NAMALWA (cell line): Measurements from ENCODE around the gene CYB5A.
A peak's percentile ranks its signal among the peaks of the same experiment; 100 is the strongest.
"Not testable (repeated sequence)": the region's sequence is repeated elsewhere in the genome, so short reads cannot be mapped to it uniquely, and the experiment has no call there.

Experiments
- DNase-seq: peaks from one replicate; pipeline ENCODE4 v3.0.0-alpha.2; 2015; ENCODE audit warnings: low spot score

The CYB5A gene, protein sequence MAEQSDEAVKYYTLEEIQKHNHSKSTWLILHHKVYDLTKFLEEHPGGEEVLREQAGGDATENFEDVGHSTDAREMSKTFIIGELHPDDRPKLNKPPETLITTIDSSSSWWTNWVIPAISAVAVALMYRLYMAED

DNA sequence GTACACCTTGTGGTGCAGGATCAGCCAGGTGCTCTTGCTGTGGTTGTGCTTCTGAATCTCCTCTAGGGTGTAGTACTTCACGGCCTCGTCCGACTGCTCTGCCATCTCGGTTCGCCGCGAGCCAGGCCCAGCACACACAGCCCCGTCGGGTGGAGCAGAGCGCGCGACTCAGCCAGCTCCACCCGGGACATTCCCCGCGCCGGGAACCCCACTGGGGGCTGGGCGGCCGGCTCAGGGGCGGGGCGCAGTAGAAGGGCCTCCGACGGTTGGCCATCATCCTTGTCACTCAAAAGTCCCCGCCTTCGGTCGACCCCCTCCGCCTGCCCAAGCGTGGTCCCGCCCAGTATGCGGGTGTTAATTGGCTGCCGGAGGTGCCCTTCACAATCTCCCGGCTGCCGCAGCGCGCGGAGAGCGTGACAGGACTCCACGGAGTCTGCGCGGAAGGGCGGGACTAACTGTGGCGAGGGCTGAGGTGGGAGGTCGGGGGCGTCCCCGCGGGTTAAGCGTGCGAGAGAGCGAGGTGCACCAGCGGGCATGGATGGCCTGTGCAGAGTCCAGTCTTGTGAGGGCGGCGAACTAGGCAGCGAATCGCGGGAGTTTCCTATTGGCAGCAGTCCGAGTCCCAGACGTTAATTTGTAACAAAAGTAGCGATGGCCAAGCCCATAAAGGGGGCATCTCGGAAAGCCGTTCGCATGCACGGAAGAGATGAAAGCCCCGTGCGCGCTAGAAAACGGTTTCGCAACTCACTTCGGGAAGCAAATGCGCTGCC is at the start of gene CYB5A:
Gene CYB5A (minus strand): TSS at position 193 of the 770 bp plus-strand sequence. CDS start 88 bp downstream, at position 105.
- peak; percentile 97 for DNase-seq

DNA sequence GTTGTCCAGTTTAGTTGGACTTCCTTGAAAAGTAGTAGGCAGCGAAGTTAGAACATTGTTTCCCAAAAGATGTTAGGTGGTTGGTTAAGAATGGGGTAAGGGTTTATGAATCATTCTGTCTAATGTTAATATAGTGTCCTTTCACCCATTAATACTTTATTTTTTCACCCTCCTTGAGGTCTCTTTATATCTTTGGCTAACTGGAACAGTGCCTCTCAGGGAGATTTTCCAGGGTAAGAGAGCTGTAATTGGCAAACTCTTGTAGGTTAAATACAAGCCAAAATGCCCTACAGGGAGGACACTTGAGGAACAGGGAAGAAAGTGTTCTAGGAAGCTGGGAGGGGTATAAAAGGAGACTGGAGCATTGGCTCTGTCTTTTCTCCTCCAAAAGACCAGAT is 46.1 kb upstream of the CYB5A start:
- no peak for DNase-seq

DNA sequence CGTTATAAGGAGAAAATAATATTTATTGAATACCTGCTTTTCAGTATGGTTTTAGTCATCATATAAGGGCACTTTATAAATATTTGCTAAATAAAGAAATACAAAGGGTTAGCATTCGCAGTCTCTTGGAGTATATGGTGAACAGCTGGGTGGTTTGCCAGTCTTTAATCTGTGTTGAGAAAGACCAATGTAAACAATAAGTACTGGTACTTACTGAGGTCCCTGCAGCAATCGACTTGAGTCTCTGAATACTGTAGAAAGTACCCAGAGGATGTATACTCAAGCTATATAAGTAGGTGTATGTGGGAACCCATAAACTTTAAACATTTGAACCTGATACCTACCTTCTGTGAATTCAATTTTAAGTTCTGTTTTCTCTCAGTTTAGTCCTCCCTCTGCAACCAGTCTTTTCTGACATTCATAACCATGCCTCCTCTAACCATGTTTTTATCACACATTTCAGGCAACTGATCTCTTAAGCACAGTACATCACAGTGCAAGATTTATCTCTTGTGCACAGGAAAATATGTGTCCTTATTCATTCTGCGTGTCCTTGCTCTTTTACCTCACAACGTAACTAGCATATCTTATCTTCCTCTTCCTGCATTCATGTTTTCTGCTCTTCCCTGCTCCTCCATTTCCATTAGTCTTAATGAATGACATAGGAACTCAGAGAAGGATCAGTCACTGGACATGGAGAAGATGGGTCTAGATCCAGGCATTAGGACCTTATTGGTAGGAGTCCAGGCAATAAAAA is 45.6 kb upstream of the CYB5A start:
- DNase-seq, result no peak

DNA sequence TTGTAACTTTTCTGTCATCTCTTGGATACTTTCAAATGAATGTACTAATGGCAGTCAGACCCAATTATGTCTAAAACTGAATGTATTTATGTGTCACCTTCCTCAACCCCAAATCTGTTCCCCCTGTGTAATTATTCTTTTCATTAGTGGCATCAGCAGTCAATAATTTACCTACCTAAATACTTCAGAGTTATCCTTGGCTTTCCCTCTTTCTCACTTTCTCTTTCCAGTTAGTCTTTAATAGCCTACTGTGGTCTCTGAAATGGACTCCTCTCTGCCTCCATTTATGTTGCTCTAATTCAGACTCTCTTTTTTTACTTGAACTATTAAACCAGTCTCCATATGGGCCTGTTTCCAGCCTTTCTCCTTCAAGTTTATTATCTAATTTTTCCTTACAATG is 44.9 kb upstream of the CYB5A start:
- no peak for DNase-seq

DNA sequence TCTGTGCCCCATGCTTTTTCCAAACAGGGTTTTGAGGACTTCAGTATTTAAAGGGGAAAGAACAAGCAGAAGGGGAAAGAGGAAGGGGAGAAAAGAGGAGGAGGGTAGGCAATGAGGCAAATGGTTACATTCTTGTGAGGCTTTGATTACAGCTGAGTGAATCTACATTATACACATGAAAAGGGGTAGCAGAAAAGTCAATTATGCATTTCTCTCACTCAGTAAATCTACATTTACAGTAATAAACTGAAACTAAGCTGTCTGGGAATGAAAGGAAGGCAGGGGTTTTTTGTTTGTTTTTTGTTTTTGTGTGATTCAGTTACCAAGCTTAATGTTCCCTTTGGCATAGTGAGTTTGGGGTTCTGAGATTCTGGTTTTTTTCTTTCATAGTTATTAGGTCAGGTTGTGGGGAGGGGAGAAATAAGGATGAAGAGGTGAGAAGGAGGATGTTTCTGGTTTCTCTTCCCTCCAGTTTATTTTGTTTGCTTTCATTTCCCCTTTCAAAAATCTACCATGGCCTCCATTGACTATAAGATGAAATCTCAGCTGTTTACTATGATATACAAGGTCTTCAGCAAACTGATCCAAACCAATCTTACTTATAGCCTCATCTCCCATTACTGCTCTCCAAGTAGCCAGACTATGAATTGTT is 42.6 kb upstream of the CYB5A start:
- DNase-seq, result peak; percentile 26

DNA sequence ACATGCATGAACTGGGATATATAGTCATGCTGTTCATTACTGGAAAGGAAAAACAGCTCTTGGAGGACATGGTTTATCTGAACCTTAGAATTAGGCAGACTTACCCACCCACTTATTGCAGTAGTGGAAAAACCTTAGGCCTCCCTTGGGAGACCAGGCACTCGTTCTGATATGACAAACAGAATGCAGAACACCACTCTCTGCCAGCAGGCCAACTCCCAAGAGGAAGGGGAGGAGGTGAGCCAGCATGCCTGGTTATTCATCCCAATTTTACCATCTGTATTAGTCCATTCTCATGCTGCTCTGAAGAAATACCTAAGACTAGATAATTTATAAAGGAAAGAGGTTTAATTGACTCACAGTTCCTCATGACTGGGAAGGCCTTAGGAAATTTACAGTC is 41.3 kb upstream of the CYB5A start:
- DNase-seq, result no peak

DNA sequence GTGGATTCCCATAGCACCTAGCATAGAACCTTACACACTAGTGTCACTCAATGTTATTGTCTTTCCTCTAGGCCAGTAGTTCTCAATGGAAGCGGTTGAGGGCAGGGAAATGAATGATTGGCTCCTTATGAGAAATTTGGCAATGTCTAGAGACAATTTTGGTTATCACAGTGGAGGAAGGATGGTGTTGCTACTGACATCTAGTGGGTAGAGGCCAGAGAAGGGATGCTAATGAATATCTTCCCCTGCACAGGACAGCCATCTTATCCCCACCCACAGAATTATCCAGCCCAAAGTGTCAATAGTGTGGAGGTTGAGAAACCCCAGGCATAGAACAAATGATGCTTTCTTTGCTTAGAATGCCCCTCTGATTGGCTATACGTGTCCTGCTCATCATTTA is 39.6 kb upstream of the CYB5A start:
- DNase-seq, result peak; percentile 54

DNA sequence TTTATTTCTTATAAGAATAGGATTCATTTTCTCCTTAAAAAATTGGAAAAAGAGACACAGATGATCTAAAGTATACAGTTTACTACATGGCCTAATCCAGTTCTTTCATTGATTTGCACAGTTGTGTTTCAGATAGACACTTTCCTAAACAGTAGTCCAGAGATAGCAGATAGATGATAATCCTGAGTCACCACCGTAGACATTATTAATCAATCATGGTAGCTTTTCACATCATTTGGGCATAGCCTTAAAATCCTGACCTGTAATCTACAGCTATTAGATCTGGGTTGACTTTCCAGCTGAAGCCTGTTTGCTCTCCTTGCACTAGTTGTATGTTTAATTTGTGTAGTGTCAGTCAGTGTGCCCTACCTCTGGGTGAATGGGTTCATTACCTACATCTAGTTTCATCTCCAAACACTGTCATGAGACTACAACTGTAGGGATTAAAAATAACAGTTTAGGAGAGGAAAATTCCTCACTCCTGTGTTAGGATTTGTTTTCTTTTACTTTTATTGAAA is 38.0 kb upstream of the CYB5A start:
- DNase-seq, result no peak

DNA sequence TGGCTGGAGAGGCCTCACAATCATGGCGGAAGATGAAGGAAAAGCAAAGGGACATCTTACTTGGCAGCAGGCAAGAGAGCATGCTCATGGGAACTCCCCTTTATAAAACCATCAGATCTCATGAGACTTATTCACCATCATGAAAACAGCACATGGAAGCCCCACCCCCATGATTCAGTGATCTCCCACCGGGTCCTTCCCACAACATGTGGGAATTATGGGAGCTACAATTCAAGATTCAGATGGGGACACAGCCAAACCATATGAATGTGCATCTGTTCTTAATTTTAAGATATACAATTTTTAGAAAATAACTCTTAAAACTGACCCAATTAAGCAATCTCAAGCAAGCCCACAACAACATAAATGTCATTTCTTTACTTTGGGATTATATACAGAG is 36.4 kb upstream of the CYB5A start:
- no peak for DNase-seq

DNA sequence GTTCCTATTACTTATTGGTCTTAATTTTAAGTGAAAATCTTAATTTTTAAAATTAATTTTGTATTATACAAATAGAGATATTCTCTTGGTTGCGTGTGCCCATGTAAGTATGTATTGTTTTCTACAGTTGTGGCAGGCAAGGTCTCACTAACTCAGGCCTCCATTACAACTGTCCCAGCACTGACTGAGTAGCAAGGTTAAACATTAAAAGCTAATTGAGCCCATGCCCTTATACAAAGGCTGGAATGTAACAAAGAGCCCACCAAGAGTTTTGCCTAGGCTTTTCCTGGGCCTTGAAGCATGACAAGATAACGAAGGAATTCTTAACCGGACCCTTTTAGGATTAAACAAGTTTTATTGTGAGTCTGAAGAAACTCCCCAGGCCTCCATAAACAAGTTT is 35.0 kb upstream of the CYB5A start:
- DNase-seq, result not testable (repeated sequence)

DNA sequence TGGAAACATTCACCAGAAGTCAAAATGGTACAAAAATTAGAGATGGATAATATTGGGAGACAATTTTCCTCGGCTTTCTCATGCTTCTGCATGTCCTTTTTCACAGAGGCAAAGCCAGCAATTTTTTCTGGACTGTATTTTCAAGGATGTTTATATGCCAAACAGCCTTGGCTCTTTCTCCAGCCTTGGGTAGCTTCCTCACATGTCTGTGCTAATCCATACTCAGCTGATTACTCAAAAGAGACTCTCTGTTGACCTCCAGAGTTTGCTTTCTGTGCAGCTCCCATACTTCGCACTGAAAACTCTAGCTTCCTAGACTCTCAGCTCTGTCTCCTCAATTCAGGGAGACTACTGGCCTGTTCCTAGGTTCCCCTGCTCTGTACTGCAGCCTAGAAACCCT is 34.5 kb upstream of the CYB5A start:
- DNase-seq, result no peak

DNA sequence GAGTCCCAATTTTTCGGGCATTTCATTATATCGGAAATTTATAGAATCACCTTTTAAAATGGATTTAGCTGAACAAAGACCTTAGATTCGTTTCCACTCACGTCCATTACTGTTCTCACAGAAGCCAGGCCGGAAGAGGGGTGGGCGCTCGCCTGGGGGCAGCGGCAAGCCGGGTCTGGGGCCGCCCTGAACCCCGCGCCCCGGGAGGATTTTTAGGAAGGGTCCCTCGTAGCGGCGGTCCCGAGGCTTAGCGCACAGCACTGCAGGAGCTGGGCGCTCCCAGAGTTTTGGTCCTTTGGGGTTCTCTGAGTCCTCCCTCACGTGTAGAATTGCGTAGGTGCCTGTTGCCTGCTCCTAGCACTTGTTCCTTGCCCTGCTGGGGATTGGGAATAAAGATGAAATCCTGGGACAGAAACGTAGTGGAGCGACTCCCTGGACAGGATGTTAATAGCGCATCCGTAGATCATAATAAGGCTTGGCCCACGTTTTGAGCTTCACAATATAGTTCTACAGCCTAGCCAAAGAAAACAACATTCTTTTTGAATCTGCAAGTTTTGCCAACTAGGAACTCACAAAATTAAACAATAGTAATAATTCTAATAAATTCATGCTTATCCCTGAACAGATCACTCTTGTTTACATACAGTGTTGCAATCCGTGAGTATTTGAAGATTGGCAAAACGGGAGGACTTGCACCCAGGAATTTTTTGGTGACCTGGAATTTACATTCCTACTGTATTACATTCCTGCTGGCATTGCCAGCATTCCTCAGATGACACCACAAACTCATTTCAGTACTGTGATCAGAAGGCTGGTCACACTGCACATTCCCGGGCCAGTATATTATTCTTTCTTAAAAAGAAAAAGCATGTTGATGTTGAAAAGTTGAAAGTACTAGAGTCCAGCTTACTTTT is 24.8 kb upstream of the CYB5A start:
- DNase-seq, result no peak

DNA sequence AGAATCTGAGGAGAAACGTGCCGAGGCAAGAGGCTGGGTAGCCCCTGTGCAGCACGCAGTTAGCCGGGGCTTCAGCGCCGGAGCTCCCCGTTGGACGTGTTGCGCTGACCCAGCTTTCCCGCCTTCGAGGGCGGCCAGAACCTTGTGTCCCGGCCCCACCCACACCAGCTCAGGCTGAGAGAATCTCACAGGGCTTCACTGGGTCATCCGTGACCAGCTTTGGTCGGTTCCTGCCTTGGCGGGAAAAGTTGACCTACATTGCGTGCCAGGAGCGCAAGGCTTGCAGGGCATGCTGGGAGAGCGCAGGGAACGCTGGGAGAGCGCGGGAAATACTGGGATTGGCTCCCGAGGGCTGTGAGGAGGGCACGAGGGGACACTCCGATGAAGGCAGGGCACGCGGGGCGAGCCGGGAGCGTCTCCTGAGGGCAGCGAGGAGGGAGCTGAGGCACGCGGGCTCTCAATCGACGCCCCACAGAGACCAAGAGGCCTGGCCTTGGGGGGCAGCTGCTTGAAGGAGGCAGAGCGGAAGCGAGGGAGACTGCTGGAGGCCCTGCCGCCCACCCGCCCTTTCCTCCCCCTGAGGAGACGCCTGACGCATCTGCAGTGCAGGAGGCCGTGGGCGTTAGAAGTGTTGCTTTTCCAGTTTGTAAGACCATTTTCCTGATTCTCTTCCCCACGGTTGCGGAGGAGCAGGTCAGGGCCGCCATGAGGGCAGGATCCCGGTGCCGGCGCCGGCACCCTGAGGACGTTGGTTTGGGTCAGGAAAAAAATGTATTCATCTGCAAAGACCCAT is 23.9 kb upstream of the CYB5A start, which contains the start of gene C18orf63:
Gene C18orf63 (plus strand): TSS at position 376 of the 793 bp plus-strand sequence. CDS start 2,027 bp downstream, outside the sequence.
- DNase-seq, result no peak

DNA sequence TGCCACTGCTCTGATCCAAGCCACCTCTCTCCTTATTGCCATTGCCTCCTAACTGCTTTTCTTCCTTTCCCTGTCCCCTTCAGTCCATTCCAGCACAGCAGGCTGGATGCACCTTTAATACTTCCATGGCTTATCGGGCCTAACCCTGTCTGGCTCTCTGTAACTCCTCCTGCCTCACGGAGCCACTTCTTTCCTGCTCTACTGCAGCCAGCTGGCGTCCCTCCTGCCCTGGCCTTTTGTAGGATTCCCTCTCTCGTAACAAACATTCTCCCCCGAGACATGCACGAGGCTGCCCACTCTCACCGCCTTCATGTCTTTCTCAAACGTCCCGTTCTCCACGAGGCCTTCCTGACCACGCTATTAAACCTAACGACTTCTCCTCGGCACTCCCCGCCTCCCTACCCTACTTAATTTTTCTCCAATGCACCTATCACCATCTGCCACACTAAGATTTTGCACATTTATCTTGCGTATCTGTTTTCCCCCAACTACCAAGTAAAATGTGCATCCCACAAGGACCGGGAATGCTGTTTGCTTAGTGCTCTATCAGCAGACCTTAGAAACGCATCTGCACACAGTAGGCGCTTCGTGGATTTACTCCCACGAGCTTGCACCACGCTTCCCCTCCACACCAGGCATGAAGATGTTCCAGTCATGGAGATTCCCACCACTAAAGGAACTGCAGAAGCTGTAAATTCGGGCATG is 23.1 kb upstream of the CYB5A start:
- DNase-seq, result no peak

DNA sequence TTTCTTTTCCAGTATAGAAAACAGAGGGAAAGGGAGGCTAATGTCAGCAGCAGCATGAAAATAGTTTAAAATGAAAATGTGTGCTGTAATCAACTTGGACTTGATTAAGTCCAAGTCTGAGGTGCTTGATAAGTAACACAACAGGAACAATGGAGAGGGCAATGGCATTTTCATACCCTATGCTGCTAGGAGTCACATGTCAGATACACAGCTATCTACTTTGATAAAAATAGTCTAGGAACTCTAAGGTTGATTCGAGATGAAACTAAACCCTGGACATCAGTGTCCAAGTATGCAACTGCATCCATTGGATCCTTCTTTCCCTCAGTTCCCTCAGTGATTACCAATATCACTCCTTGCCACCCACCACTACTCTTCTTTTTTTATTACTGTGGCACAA is 19.2 kb upstream of the CYB5A start:
- DNase-seq, result no peak

DNA sequence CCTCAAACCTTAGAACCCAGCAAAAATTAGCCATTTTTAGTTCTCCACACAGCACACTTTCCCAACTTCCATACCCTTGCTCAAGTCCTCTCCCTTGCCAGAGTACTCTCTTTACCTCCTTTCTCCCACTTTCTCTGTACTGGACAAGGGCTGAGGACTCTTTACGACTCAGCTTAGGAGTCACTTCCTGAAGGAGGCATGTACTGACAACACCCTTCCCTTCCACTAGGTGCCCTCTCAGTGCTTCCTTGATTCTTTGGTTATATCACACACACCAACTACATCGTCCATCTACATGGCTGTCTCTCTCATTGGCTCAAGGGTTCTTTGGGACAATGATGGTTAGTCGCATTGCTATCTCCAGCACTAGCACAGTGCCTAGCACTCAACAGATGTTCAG is 18.6 kb upstream of the CYB5A start:
- DNase-seq, result peak; percentile 55

DNA sequence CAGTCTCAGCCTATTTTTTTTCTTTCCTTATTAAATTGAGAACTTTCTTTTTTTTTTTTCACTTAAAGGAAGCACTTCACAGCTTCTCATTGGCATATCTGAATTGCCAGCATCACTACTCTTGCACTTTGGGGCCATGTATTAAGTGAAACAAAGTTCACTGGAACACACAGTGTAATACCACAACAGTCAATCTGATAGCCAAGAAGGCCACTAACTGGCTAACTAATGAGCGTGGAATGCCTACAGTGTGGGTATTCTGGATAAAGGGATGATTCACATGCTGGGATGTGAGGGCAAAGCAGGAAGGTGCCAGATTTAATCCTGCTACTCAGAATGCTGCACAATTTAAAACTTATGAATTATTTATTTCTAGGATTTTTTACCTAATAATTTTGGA is 12.2 kb upstream of the CYB5A start:
- no peak for DNase-seq

DNA sequence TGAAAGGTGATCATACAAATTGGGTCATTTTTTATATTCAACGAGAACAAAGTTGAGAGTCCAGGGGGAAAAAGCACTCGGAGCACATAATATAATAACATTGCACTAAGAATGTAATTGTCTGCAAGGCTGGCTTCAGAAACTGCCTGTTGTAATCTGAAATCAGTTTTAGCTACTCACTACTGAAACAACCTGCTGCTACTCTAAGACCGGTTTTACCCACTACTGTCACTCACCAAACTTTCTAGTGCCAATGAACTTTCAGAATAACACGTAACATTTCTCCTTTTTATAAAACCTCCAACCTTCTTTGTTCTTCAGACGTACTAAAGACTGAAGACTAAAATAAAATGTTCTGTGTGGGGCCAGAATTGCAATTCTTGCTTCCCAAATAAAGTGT is 11.5 kb upstream of the CYB5A start:
- DNase-seq, result no peak

DNA sequence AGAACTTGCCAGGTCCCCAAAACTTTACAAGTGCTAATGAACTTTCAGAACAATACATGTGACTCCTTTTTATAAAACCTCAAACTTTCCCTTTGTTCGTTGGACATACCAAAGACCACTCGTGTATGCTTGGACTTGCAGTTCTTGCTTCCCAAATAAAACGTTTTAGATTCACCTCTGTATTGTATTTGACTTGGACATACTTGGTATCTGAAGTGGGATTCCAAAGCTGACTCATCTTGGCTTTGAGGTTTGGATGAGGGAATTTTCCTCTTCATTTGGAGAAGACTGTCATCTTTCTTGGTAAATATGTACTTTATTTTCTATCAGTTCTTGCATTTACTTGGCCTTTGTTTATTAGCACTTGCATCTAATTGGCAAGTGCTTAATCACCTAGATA is 8.0 kb upstream of the CYB5A start:
- no peak for DNase-seq

DNA sequence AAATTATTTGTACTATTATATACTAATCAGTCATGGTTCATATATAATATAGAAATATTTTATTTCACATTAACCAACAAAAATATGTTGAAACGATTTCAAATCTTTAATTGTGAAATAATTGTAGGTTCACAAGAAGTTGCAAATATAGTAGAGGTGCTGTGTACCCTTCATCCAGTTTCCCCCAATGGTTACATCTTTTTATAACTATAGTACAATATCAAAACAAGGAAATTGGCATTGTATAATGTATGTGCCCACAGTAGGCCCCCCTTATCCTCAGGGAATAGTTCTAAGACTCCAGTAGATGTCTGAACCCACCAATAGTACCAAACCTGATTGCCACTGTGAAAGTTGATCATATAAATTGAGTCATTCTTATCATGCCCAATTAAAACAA is 7.4 kb upstream of the CYB5A start:
- no peak for DNase-seq
